GM23338 (cell line): ENCODE results near the gene TOLLIP. TPM values are rescaled to one million over a fixed set of nuclear protein-coding genes. Genes with fewer than 3 reads are reported as not detected.

Source experiments
- ATAC-seq: fragments of 200-7000 bp; cut with Tn5 transposase; 3 replicates; pipeline ENCODE4 v1.9.1; 2020
- DNase-seq: peaks from one replicate; pipeline ENCODE4 v3.0.0-alpha.2; 2015; ENCODE audit warnings: low spot score
- H2AFZ ChIP-seq: fragments of 200-600 bp; sonication (generic); 2 replicates; pipeline ENCODE4 v1.8.0; 2016; ENCODE audit warnings: antibody characterized with exemption, mild to moderate bottlenecking, moderate library complexity
- H3F3A ChIP-seq: fragments of 200-600 bp; sonication (generic); replicated peaks from 2 replicates; pipeline ENCODE4 v1.8.0; 2017; ENCODE audit warnings: antibody characterized with exemption, mixed run types, low read depth
- H3K27ac ChIP-seq: fragments of 200-600 bp; sonication (generic); 2 replicates; pipeline ENCODE4 v1.6.1; 2016; ENCODE audit warnings: low read depth
- H3K27me3 ChIP-seq: fragments of 200-600 bp; sonication (generic); 2 replicates; pipeline ENCODE4 v1.8.0; 2016; ENCODE audit warnings: mild to moderate bottlenecking, mixed run types, moderate library complexity; ENCODE audit not compliant: insufficient read depth
- H3K36me3 ChIP-seq: fragments of 200-600 bp; sonication (generic); 2 replicates; pipeline ENCODE4 v1.8.0; 2016; ENCODE audit warnings: mild to moderate bottlenecking; ENCODE audit not compliant: insufficient read depth
- H3K4me1 ChIP-seq: fragments of 200-600 bp; sonication (generic); 2 replicates; pipeline ENCODE4 v1.8.0; 2016; ENCODE audit warnings: mild to moderate bottlenecking, moderate library complexity; ENCODE audit not compliant: insufficient read depth
- H3K4me2 ChIP-seq: fragments of 200-600 bp; sonication (generic); 2 replicates; pipeline ENCODE4 v1.7.1; 2017; ENCODE audit warnings: mixed run types
- H3K4me3 ChIP-seq: fragments of 200-600 bp; sonication (generic); 2 replicates; pipeline ENCODE4 v1.6.1; 2016; ENCODE audit warnings: mixed run types
- H3K79me2 ChIP-seq: fragments of 200-600 bp; sonication (generic); replicated peaks from 2 replicates; pipeline ENCODE4 v1.8.0; 2017; ENCODE audit warnings: mild to moderate bottlenecking; ENCODE audit not compliant: insufficient read depth
- H3K9me2 ChIP-seq: fragments of 200-600 bp; sonication (generic); 2 replicates; pipeline ENCODE4 v1.8.0; 2017; ENCODE audit not compliant: insufficient read depth
- H4K20me1 ChIP-seq: fragments of 200-600 bp; sonication (generic); replicated peaks from 2 replicates; pipeline ENCODE4 v1.8.0; 2017; ENCODE audit warnings: mild to moderate bottlenecking; ENCODE audit not compliant: insufficient read depth
- H3K27ac Mint-ChIP-seq: 2 replicates; pipeline ENCODE4 v1.8.0; 2020; ENCODE audit warnings: inconsistent platforms, mild to moderate bottlenecking, moderate library complexity, mixed read lengths
- H3K27me3 Mint-ChIP-seq: 3 replicates; pipeline ENCODE4 v1.8.0; 2022; ENCODE audit warnings: low read depth, mild to moderate bottlenecking, moderate library complexity, mixed read lengths, inconsistent platforms; ENCODE audit not compliant: insufficient read depth, poor library complexity
- H3K36me3 Mint-ChIP-seq: 3 replicates; pipeline ENCODE4 v1.8.0; 2021; ENCODE audit warnings: low read depth, mild to moderate bottlenecking, inconsistent platforms, moderate library complexity, mixed read lengths
- H3K4me1 Mint-ChIP-seq: 3 replicates; pipeline ENCODE4 v1.8.0; 2020; ENCODE audit warnings: mild to moderate bottlenecking, inconsistent platforms, mixed read lengths
- H3K4me3 Mint-ChIP-seq: 3 replicates; pipeline ENCODE4 v1.8.0; 2021; ENCODE audit warnings: moderate library complexity, mild to moderate bottlenecking, inconsistent platforms, mixed read lengths
- H3K9me3 Mint-ChIP-seq: 3 replicates; pipeline ENCODE4 v1.8.0; 2020; ENCODE audit warnings: moderate library complexity, mild to moderate bottlenecking, inconsistent platforms, mixed read lengths
- CREB1 ChIP-seq: fragments of 250-450 bp; sonication (Bioruptor Pico); IDR thresholded peaks from 2 replicates; pipeline ENCODE4 v1.5.0; 2020; ENCODE audit warnings: low read depth, mild to moderate bottlenecking, moderate library complexity
- CTCF ChIP-seq, 2 experiments: fragments of 200-600 bp in 1 of 2; sonication (generic) in 1 of 2; conservative IDR thresholded peaks; 2 replicates each; pipeline versions ENCODE4 v1.5.1 to v1.6.1; 2016 to 2017; ENCODE audit warnings: antibody characterized with exemption in 2 of 2, low read depth in 2 of 2, mild to moderate bottlenecking in 2 of 2, moderate library complexity in 1 of 2
- ETS1 ChIP-seq: IDR thresholded peaks from 2 replicates; pipeline ENCODE4 v1.6.1; 2016; ENCODE audit warnings: antibody characterized with exemption
- EZH2 ChIP-seq: fragments of 200-600 bp; sonication (generic); IDR thresholded peaks from one replicate; pipeline ENCODE4 v1.8.0; 2017; ENCODE audit warnings: antibody characterized with exemption, mild to moderate bottlenecking, low read depth; ENCODE audit not compliant: unreplicated experiment
- EZH2phosphoT487 ChIP-seq: fragments of 200-600 bp; sonication (generic); IDR thresholded peaks from one replicate; pipeline ENCODE4 v1.8.1; 2018; ENCODE audit warnings: antibody characterized with exemption; ENCODE audit not compliant: unreplicated experiment
- JUNB ChIP-seq: IDR thresholded peaks from one replicate; pipeline ENCODE4 v1.6.1; 2016; ENCODE audit warnings: antibody characterized with exemption; ENCODE audit not compliant: unreplicated experiment
- NANOG ChIP-seq: IDR thresholded peaks from 2 replicates; pipeline ENCODE4 v1.6.1; 2016; ENCODE audit warnings: antibody characterized with exemption, borderline replicate concordance
- POLR2AphosphoS5 ChIP-seq: IDR thresholded peaks from 2 replicates; pipeline ENCODE4 v1.6.1; 2016; ENCODE audit warnings: antibody characterized with exemption, low read depth
- REST ChIP-seq: IDR thresholded peaks from one replicate; pipeline ENCODE4 v1.6.1; 2018; ENCODE audit warnings: antibody characterized with exemption; ENCODE audit not compliant: unreplicated experiment
- STAT1 ChIP-seq: IDR thresholded peaks from one replicate; pipeline ENCODE4 v1.6.1; 2016; ENCODE audit warnings: antibody characterized with exemption; ENCODE audit not compliant: unreplicated experiment
- ZNF114 ChIP-seq: fragments of 250-450 bp; sonication (Bioruptor Pico); IDR thresholded peaks from 2 replicates; pipeline ENCODE4 v1.5.0; 2020; ENCODE audit warnings: mild to moderate bottlenecking, moderate library complexity
- ZNF331 ChIP-seq: fragments of 250-450 bp; sonication (Bioruptor Pico); IDR thresholded peaks from 2 replicates; pipeline ENCODE4 v1.5.0; 2020; ENCODE audit warnings: low read depth, mild to moderate bottlenecking, moderate library complexity
- ZNF462 ChIP-seq: fragments of 250-450 bp; sonication (Bioruptor Pico); IDR thresholded peaks from 2 replicates; pipeline ENCODE4 v1.5.0; 2020; ENCODE audit warnings: mild to moderate bottlenecking, moderate library complexity
- polyA plus RNA-seq: library from polyadenylated mRNA; unstranded; fragments of >200 nt; fragmentation: Nextera tagmentation; extraction: Ambion mirVana; gene quantifications from 2 replicates; pipeline ENCODE4 v1.2.1, GENCODE V29; 2016
- total RNA-seq: library from RNA; depleted of rRNA; stranded (reverse); fragments of >200 nt; shearing (Covaris generic); gene quantifications from 2 replicates; pipeline ENCODE4 v1.2.3, GENCODE V29; 2014

The TOLLIP gene
- total and polyA plus RNA-seq, 2 experiments from 2014 or later = 13.5 to 18.0 TPM

GRCh38 chr11:1241706-1242105 lies 67.7 kb downstream of the TOLLIP start:
- Histone ChIP-seq H3K36me3 (no peaks in the 10 kb centered on the region), H3K79me2 (no peaks in the 10 kb centered on the region), H3F3A (no peaks in the 10 kb centered on the region), H3K27me3 (no peaks in the 10 kb centered on the region), H3K4me1 (no peaks in the 10 kb centered on the region), H4K20me1 (no peaks in the 10 kb centered on the region), H3K9me2 (no peaks in the 10 kb centered on the region), H3K4me3 (no peak overlapping the region), H3K4me2 (no peak overlapping the region), H3K27ac (no peak overlapping the region), H2AFZ (no peak overlapping the region)
- TF ChIP-seq POLR2AphosphoS5 (no peak), JUNB (no peak), EZH2phosphoT487 (no peak), ZNF462 (CRISPR knock-in tag) (no peak), ZNF331 (CRISPR knock-in tag) (no peak), REST (no peak), ETS1 (no peak), NANOG (no peak), CREB1 (no peak), EZH2 (no peak), STAT1 (no peak), ZNF114 (CRISPR knock-in tag) (no peak), CTCF (conservative IDR thresholded peaks at IDR 0.05; ENCODE audit: low read depth in 2 of 2) (no peak)
- no peaks in the 10 kb centered on the region for H3K4me1 Mint-ChIP-seq
- no peak overlapping the region for H3K4me3 Mint-ChIP-seq
- H3K36me3 Mint-ChIP-seq = peaks cover 24% of the 10 kb centered on the region
- ATAC-seq (no peak), DNase-seq (no peak)
- no peak overlapping the region for H3K27ac Mint-ChIP-seq
- H3K27me3 Mint-ChIP-seq = peaks cover 10% of the 10 kb centered on the region
- H3K9me3 Mint-ChIP-seq = peaks cover 38% of the 10 kb centered on the region
